Posterior vena cava (tissue), 2 donors: ENCODE measurements around the gene HCCS. TPM values are rescaled to one million over a fixed set of nuclear protein-coding genes. Genes with fewer than 3 reads are reported as not detected.
"Not testable (repeated sequence)": the region's sequence is repeated elsewhere in the genome, so short reads cannot be mapped to it uniquely, and the experiment has no call there.

ENCODE experiments used
- DNase-seq: peaks from one replicate; pipeline ENCODE4 v3.0.0-alpha.2; 2020; ENCODE audit warnings: low spot score
- intact Hi-C, 2 donors: fragments of 100-400 bp; cut with DNase I; formaldehyde crosslinking; loops; one replicate each; pipeline versions ENCODE4 v1.14.1 to v1.14.2; 2022 to 2023
- total RNA-seq, 2 donors: library from RNA; stranded (reverse); fragmentation: NEBNext Ultra II Directional; extraction: Animal tissue kit (Norgen Biotek cat#: 25700); gene quantifications; one replicate each; pipeline ENCODE4 v1.2.1, GENCODE V29; 2021
- donor health status: DM: yes; HTN: yes; CAD: no.
- donor health status: DM: yes; HTN: yes; CAD: no.

HCCS gene
- total RNA-seq, 2 donors from 2014 or later: 14.5 to 17.7 TPM

- intact Hi-C loops: loop anchor here in 1 of 2 donors (5.0 kb wide), 1 partner anchor 866 kb away; no protein-coding TSS in a partner anchor
- DNase-seq: no peak
Observed at GRCh38 chrX:11113731-11114130, 2.6 kb downstream of the HCCS start.

- no peak for DNase-seq
- intact Hi-C loops: no loop called here
Observed at GRCh38 chrX:11117745-11118144, 6.6 kb downstream of the HCCS start.

GRCh38 chrX:11119313-11119943 is 8.3 kb downstream of the HCCS start:
- intact Hi-C loops: no loop called here
- no peak for DNase-seq

GRCh38 chrX:11123087-11123486 is 12.0 kb downstream of the HCCS start:
- intact Hi-C loops, DNase-seq: not testable (repeated sequence)

GRCh38 chrX:11124112-11124511 is 13.0 kb downstream of the HCCS start:
- intact Hi-C loops: no loop called here
- DNase-seq: no peak

- intact Hi-C loops: no loop called here
- DNase-seq: no peak
Observed at GRCh38 chrX:11125060-11125459, 13.9 kb downstream of the HCCS start.

- DNase-seq: no peak
- intact Hi-C loops: loop anchor here in 1 of 2 donors (10.0 kb wide), 1 partner anchor 945 kb away; no protein-coding TSS in a partner anchor
Observed at GRCh38 chrX:11129534-11130105, 18.5 kb downstream of the HCCS start.

- no peak for DNase-seq
- intact Hi-C loops: loop anchor here in 1 of 2 donors (10.0 kb wide), 1 partner anchor 945 kb away; no protein-coding TSS in a partner anchor
Observed at GRCh38 chrX:11130136-11130535, 19.0 kb downstream of the HCCS start.

- intact Hi-C loops: loop anchor here in 1 of 2 donors (10.0 kb wide), 1 partner anchor 946 kb away; no protein-coding TSS in a partner anchor
- no peak for DNase-seq
Observed at GRCh38 chrX:11131146-11131545, 20.0 kb downstream of the HCCS start.

- intact Hi-C loops: loop anchor here in 1 of 2 donors (2.0 to 10.0 kb wide), 2 partner anchors 45 to 951 kb away; no protein-coding TSS in a partner anchor
- DNase-seq: no peak
Observed at GRCh38 chrX:11135564-11136185, 24.5 kb downstream of the HCCS start.

- DNase-seq: no peak
- intact Hi-C loops: loop anchor here (2.0 to 10.0 kb wide), 3 partner anchors 47 to 953 kb away; no protein-coding TSS in a partner anchor
Observed at GRCh38 chrX:11137543-11138139, 26.5 kb downstream of the HCCS start.

- DNase-seq: no peak
- intact Hi-C loops: loop anchor here (2.0 to 10.0 kb wide), 2 partner anchors 952 to 954 kb away; no protein-coding TSS in a partner anchor
Observed at GRCh38 chrX:11138498-11139390, 27.6 kb downstream of the HCCS start.

- no peak for DNase-seq
- intact Hi-C loops: loop anchor here in 1 of 2 donors (5.0 to 10.0 kb wide), 2 partner anchors 391 to 628 kb away; no protein-coding TSS in a partner anchor
Observed at GRCh38 chrX:11143931-11144678, 33.0 kb downstream of the HCCS start.

GRCh38 chrX:11146411-11146810 is 35.3 kb downstream of the HCCS start:
- no peak for DNase-seq
- intact Hi-C loops: loop anchor here in 1 of 2 donors (10.0 kb wide), 1 partner anchor 388 kb away; no protein-coding TSS in a partner anchor

GRCh38 chrX:11148401-11148800 is 37.3 kb downstream of the HCCS start:
- DNase-seq: no peak
- intact Hi-C loops: loop anchor here in 1 of 2 donors (10.0 kb wide), 1 partner anchor 386 kb away; no protein-coding TSS in a partner anchor

GRCh38 chrX:11151799-11152559 is 40.8 kb downstream of the HCCS start:
- DNase-seq: no peak
- intact Hi-C loops: no loop called here

- intact Hi-C loops: no loop called here
- no peak for DNase-seq
Observed at GRCh38 chrX:11159149-11159548, 48.0 kb downstream of the HCCS start.
